Omental fat pad (tissue), 4 donors: Measurements from ENCODE around the gene TMEM207. TPM values are rescaled to one million over a fixed set of nuclear protein-coding genes. Genes with fewer than 3 reads are reported as not detected.

Experiments
- ATAC-seq: fragments of 150-250 bp; one replicate; pipeline ENCODE4 v1.9.1; 2016; ENCODE audit warnings: mild to moderate bottlenecking, moderate library complexity; ENCODE audit not compliant: low FRiP score
- DNase-seq: peaks from one replicate; pipeline ENCODE4 v3.0.0-alpha.2; 2019; ENCODE audit warnings: low spot score
- total RNA-seq, 4 donors: library from RNA; depleted of rRNA; stranded (reverse); fragments of >200 nt; gene quantifications; one replicate each; pipeline ENCODE4 v1.1.0, GENCODE V29; 2016
- TF ChIP-seq, protein P1 (sequence below), 3 donors: fragments of 450-650 bp; IDR thresholded peaks; one replicate each; pipeline ENCODE4 v1.5.1; 2016 to 2017; ENCODE audit warnings: antibody characterized with exemption in 3 of 3, mild to moderate bottlenecking in 3 of 3, moderate library complexity in 2 of 3

TMEM207 gene
- not detected for total RNA-seq

DNA sequence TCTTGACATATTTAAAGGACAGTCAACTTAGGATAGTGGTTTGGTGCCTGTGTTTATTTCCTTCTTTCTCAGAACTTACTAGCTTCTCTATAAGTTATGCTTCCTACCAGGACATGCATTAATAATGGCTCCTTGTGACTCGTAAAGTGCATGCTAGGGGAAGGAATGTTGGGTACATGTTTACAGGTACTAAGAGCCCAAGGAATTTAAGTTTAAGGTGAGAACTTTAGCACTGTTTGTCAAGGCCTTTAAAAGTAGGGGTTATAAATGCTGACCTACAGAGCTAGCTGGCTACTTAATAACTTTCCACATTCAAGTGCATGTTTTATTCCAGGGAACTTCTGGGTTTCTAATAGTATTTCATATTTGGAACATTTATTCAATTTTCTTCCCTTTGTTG is at the start of gene TMEM207:
Gene TMEM207, minus strand, starts transcription at position 101 of the 400 bp plus-strand sequence. Its CDS starts 92 bp downstream, at position 9.
- TF ChIP-seq, protein P1, sequence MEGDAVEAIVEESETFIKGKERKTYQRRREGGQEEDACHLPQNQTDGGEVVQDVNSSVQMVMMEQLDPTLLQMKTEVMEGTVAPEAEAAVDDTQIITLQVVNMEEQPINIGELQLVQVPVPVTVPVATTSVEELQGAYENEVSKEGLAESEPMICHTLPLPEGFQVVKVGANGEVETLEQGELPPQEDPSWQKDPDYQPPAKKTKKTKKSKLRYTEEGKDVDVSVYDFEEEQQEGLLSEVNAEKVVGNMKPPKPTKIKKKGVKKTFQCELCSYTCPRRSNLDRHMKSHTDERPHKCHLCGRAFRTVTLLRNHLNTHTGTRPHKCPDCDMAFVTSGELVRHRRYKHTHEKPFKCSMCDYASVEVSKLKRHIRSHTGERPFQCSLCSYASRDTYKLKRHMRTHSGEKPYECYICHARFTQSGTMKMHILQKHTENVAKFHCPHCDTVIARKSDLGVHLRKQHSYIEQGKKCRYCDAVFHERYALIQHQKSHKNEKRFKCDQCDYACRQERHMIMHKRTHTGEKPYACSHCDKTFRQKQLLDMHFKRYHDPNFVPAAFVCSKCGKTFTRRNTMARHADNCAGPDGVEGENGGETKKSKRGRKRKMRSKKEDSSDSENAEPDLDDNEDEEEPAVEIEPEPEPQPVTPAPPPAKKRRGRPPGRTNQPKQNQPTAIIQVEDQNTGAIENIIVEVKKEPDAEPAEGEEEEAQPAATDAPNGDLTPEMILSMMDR (IDR thresholded peaks at IDR 0.05) = no peak
- ATAC-seq = no peak
- DNase-seq = no peak

DNA sequence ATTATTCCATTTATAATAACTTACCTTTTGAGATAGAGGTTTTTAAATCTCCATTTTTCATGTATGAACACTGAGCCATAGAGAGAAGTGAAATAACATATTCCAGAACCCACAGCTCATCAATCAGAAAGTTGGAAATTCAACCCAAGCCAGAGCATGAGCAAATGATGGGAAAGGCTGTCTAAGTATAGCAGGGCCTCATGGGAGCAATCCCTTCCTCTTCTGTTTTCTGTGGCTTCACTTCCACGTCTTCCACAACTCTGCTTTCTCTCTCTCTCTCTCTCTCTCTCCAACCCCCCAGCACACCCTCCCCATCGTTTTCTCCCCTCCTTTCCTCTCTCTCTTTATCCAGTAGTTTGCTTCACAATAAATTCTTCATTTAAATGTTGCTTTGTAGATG is 49.4 kb upstream of the TMEM207 start:
- ATAC-seq = no peak
- TF ChIP-seq, protein P1 (IDR thresholded peaks at IDR 0.05) = no peak

DNA sequence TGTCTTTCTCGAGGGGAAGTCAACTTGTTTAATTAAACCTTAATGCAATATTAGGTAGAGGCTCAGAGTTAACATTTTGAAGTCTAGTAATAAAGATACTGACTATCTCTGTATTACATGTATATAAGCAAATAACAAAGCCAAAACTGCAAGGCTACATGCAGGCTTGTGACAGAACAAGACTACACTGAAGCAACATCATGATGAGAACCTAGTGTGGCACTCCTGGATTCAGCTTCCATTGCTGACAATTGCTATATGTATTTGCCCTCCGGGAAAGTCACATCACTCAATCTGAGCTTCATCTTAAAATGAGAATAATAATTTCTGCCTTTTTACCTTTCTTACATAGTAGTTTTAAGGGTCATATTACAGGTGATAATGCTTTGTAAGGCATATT is 48.6 kb upstream of the TMEM207 start:
- ATAC-seq = no peak
- TF ChIP-seq, protein P1 (IDR thresholded peaks at IDR 0.05) = no peak

More for the DNA sequence above, 49.4 kb upstream of the TMEM207 start:
- no peak for DNase-seq

DNA sequence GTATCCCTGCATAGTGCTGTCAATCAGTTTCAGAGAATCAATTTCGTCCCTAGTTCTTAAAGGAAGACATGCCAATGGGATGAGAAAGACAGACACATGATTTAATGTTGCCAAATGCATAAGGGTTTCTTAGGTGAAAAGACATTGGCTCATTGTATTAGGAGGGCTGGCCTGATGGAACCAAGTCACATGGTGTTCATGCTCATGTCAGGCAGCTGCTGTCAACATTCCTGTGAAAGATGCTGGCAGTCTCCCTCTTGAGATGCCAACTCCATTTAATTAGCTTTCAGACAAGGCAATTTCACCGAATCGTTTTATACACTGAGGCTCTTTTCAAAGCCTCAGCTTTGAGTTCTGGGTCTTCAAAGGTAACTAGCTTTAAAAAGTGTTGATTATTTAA is 48.1 kb upstream of the TMEM207 start:
- ATAC-seq = no peak
- TF ChIP-seq, protein P1 (IDR thresholded peaks at IDR 0.05) = no peak

More for the DNA sequence above, 48.6 kb upstream of the TMEM207 start:
- DNase-seq = no peak

DNA sequence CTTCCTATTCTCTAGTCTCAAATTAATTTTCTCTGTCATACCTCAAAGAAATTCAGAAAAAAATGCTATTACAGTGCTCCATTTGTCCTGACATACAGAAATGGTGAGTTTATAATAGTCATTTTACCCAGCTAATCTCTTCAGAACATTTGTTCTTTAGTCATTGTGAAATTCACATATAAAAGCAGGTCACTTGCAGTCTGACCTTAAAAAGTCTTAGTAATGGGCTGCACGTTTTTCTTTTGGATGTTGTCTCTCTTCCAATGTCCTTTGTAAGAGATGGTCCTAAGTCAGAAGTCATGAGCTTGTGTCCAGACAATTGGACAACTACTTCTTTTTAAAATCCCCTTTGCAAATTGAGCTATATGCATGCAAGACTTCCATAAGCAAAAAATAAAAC is 47.2 kb upstream of the TMEM207 start:
- no peak for ATAC-seq
- TF ChIP-seq, protein P1 (IDR thresholded peaks at IDR 0.05) = no peak
- DNase-seq = no peak

More for the DNA sequence above, 48.1 kb upstream of the TMEM207 start:
- DNase-seq = no peak

DNA sequence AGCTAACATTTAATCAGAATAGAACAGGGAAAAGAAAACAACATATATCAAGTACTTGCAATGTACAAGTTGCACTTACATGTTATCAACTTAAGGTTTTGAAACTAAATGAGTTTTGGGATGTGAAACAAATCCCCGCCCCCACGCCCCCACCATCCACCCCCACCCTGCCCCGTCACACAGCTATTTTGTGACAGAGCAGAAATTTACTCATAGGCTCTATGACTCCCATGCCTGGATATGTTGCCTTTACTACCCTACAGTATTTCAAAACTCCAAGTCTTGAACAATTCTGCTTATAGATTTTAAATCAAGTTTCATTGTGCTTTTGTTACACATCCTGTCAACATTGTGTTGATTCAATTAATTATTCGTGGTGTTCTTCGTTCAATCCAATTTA is 46.1 kb upstream of the TMEM207 start:
- ATAC-seq (no peak), DNase-seq (no peak)
- TF ChIP-seq, protein P1 (IDR thresholded peaks at IDR 0.05) = no peak

DNA sequence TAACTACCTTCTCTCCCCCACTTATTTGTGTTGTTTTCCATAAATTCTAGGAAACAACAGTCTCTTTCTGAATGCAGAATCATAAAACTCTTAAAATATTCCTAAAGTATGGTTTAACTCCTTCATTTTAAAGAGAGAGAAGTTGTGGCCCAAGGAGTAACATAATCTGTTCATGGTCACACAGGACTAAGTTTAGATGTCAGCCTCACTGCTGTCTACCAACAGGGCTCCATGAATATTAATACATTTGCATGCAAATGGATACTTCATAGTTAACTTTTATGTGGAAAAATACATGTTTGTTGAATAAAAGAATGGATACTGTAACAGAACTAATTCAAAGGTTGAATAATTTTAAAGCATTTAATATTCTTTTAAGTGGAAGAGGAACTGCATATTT is 45.7 kb upstream of the TMEM207 start:
- no peak for ATAC-seq
- TF ChIP-seq, protein P1 (IDR thresholded peaks at IDR 0.05) = no peak
- no peak for DNase-seq
